GM19452 (cell line): ENCODE results near the gene SLC39A2.

Experiments
- ATAC-seq: cut with Tn5 transposase; IDR thresholded peaks from one replicate; pipeline ENCODE4 v1.9.1; 2021; ENCODE audit not compliant: unreplicated experiment

The SLC39A2 gene

DNA sequence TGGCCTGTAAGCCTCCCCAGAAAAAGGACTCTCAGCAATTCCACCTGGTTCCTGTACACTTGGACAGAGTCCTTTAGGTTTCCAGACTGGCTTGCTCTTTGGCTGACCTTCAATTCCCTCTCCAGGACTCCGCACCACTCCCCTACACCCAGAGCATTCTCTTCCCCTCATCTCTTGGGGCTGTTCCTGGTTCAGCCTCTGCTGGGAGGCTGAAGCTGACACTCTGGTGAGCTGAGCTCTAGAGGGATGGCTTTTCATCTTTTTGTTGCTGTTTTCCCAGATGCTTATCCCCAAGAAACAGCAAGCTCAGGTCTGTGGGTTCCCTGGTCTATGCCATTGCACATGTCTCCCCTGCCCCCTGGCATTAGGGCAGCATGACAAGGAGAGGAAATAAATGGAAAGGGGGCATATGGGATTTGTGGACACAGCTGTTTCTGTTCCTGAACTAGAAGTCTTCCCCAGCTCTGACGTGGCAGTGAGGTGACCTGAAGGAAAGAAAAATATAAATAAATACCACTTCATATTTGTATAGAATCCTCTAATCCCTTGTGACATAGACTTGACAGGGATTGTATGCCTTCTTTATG lies 44.4 kb downstream of the SLC39A2 start:
- no peak for ATAC-seq

GRCh38 chr14:21043974-21044618 lies 45.0 kb downstream of the SLC39A2 start:
- ATAC-seq: no peak

GRCh38 chr14:21047378-21047781 lies 48.3 kb downstream of the SLC39A2 start:
- ATAC-seq: no peak

DNA sequence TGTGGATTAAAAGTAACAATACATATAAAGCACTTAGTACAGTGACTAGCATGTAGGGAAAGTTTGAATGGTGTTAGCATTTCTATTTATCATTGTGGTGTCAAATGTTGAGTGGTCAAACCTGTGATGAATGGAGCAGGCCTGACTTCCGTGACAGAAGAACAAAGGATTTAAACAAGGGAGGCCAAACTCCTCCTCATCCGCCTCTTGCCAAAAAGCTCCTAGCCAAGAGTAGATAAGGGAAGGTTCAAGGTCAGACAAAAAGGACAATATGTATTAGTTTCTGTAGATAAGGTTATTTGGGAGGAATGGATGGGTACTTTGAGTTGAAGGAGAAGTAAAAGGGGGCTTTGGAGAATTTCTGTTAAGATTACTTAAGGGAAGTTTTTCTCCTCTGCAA lies 49.5 kb downstream of the SLC39A2 start:
- ATAC-seq: no peak

- ATAC-seq: no peak
Measured at GRCh38 chr14:21049271-21049673, 50.2 kb downstream of the SLC39A2 start.

- ATAC-seq: no peak
Measured at GRCh38 chr14:21050597-21050996, 51.5 kb downstream of the SLC39A2 start.
